Activated CD4-positive, alpha-beta T cell treated with anti-CD3 and anti-CD28 coated beads for 48 hours (primary cell): Measurements from ENCODE around the gene CRADD.
"Not testable (repeated sequence)": the region's sequence is repeated elsewhere in the genome, so short reads cannot be mapped to it uniquely, and the experiment has no call there.

ENCODE experiments used
- DNase-seq: peaks from one replicate; pipeline ENCODE4 v3.0.0-alpha.2; 2020

The CRADD gene

GRCh38 chr12:93677195-93678064 lies at the start of gene CRADD:
CRADD (plus strand) TSS chr12:93677375.
- peak; percentile 87 for DNase-seq

- no peak for DNase-seq
Observed at GRCh38 chr12:93632383-93632782, 44.8 kb upstream of the CRADD start.

GRCh38 chr12:93634416-93634815 lies 42.8 kb upstream of the CRADD start:
- DNase-seq, result no peak

GRCh38 chr12:93636708-93637107 lies 40.5 kb upstream of the CRADD start:
- DNase-seq, result no peak

- DNase-seq, result no peak
Observed at GRCh38 chr12:93638095-93638494, 39.1 kb upstream of the CRADD start.

- DNase-seq, result no peak
Observed at GRCh38 chr12:93638954-93639353, 38.2 kb upstream of the CRADD start.

- DNase-seq, result no peak
Observed at GRCh38 chr12:93639406-93639805, 37.8 kb upstream of the CRADD start.

GRCh38 chr12:93641380-93641779 lies 35.8 kb upstream of the CRADD start:
- not testable (repeated sequence) for DNase-seq

GRCh38 chr12:93642751-93643150 lies 34.4 kb upstream of the CRADD start:
- DNase-seq, result no peak

- no peak for DNase-seq
Observed at GRCh38 chr12:93645702-93646101, 31.5 kb upstream of the CRADD start.

GRCh38 chr12:93650626-93651025 lies 26.5 kb upstream of the CRADD start:
- no peak for DNase-seq

- no peak for DNase-seq
Observed at GRCh38 chr12:93653079-93653478, 24.1 kb upstream of the CRADD start.

- DNase-seq, result no peak
Observed at GRCh38 chr12:93653712-93654111, 23.5 kb upstream of the CRADD start.

- no peak for DNase-seq
Observed at GRCh38 chr12:93654421-93654820, 22.8 kb upstream of the CRADD start.

- DNase-seq, result no peak
Observed at GRCh38 chr12:93657071-93657470, 20.1 kb upstream of the CRADD start.

GRCh38 chr12:93661021-93661420 lies 16.2 kb upstream of the CRADD start:
- no peak for DNase-seq

GRCh38 chr12:93663006-93663728 lies 14.0 kb upstream of the CRADD start:
- no peak for DNase-seq

GRCh38 chr12:93663729-93664084 lies 13.5 kb upstream of the CRADD start:
- DNase-seq, result no peak

- no peak for DNase-seq
Observed at GRCh38 chr12:93664573-93665138, 12.5 kb upstream of the CRADD start.

GRCh38 chr12:93667672-93668071 lies 9.5 kb upstream of the CRADD start:
- DNase-seq, result no peak

- DNase-seq, result no peak
Observed at GRCh38 chr12:93668919-93669418, 8.2 kb upstream of the CRADD start.

GRCh38 chr12:93669452-93669851 lies 7.7 kb upstream of the CRADD start:
- no peak for DNase-seq

- DNase-seq, result no peak
Observed at GRCh38 chr12:93670104-93670503, 7.1 kb upstream of the CRADD start.

GRCh38 chr12:93671044-93671443 lies 6.1 kb upstream of the CRADD start:
- DNase-seq, result no peak
